GM18507 (cell line): ENCODE data around the gene KIAA0232.

Experiments
- DNase-seq: peaks from one replicate; pipeline ENCODE4 v3.0.0; 2011; ENCODE audit warnings: low read depth; ENCODE audit not compliant: insufficient read length; ENCODE audit errors: extremely low spot score
- FAIRE-seq: peaks from 2 replicates; lab custom pipeline; 2011; peaks lifted over from hg19 to GRCh38; lab: Jason Lieb, UNC

KIAA0232 gene

GRCh38 chr4:6868386-6868785, 85.9 kb downstream of the KIAA0232 start:
- no peak for FAIRE-seq

DNA sequence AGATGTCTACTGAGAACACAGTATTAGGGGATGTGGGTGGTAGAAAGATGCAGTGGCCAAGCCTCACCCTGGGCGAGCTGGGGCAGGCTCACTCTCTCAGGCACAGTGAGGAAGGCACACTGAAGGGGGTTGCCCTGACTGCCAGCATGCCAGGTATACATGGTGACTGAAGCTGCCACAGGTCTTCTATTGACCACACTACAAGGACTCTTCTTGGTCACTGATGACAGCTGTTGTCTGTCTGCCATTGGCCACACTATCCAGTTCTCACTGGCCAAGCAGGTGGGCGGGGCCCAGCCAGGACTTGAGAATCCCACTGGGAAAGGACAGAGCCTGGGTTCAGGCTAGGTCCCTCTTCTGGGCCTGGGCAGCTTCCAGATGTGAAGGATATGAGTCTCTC, 87.4 kb downstream of the KIAA0232 start:
- DNase-seq: no peak
- FAIRE-seq: no peak

More at GRCh38 chr4:6868386-6868785, 85.9 kb downstream of the KIAA0232 start:
- DNase-seq: no peak

GRCh38 chr4:6873291-6873690, 90.8 kb downstream of the KIAA0232 start:
- FAIRE-seq: no peak

DNA sequence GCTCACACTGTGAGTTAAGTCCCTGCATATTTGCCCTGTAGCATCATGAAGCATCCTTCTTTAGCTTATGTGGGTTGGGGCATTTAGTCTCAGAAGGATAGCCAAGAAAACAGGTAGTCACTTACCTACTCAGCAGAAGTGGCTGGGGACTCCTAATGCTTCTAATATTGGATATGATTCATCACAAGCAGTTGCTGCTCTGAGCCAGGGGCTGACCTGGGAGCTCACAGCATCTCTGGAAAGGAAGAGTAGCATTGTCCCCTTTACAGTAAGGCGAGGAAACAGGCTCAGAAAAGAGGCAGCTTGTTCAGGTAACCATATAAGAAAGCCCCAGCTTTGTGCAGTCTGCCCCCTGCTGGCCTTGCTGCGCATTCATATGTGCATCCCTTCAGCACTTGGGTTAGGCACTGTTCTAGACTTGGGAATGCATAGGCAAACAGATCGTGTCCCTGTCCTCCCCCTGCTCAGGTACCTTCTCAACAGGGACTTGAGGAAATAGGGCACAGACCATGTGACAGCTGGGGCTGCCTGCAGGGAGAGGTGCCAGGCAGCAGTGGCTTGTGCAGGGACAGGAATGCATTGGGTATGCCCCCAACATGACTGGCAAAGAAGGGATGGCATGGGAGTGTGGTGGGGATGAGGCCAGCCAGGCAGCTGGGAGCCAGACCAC, 91.4 kb downstream of the KIAA0232 start:
- peak; percentile 38 for DNase-seq
- FAIRE-seq: peak; percentile 83

More at GRCh38 chr4:6873291-6873690, 90.8 kb downstream of the KIAA0232 start:
- no peak for DNase-seq

- no peak for DNase-seq
- no peak for FAIRE-seq
Observed at GRCh38 chr4:6874981-6875380, 92.5 kb downstream of the KIAA0232 start.

- no peak for FAIRE-seq
- DNase-seq: no peak
Observed at GRCh38 chr4:6875431-6875831, 92.9 kb downstream of the KIAA0232 start.

DNA sequence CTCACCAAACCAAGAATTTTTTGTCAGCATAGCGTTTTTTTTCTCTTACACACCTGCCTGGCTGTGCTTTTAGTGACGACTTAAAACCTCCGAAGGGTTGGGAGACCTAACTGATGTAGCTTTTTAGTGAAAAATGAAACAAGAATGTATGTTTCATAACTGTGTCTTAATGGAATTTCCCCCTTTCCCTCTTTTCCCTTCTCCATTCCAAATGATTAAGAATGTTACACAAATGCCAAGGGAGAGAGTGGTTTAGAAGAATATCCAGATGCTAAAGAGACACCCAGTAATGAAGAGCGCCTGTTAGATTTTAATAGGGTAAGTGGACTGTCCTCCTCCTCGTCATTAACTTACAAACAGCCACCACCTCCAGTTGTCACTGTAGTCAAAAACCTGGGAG, 93.9 kb downstream of the KIAA0232 start:
- no peak for DNase-seq
- FAIRE-seq: no peak

DNA sequence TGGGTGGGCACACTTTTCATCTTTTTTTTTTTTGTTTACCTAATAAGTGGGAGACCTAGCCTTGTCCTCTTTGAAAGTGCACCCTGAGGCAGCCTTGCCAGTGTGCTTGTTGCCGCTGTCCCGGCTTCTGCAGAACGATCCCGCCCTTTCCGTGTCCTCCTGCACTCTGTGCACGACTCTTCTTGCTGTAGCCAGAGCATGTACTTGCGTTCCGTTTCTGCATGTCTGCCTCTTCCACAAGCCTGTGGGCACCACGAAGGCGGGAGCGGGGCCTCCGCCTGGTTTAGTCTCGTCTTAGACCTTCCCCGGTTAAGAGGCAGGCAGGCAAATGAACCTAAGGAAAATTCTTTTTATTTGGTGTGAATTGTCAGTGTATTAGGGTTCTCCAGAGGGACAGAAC, 94.5 kb downstream of the KIAA0232 start:
- DNase-seq (no peak), FAIRE-seq (no peak)

DNA sequence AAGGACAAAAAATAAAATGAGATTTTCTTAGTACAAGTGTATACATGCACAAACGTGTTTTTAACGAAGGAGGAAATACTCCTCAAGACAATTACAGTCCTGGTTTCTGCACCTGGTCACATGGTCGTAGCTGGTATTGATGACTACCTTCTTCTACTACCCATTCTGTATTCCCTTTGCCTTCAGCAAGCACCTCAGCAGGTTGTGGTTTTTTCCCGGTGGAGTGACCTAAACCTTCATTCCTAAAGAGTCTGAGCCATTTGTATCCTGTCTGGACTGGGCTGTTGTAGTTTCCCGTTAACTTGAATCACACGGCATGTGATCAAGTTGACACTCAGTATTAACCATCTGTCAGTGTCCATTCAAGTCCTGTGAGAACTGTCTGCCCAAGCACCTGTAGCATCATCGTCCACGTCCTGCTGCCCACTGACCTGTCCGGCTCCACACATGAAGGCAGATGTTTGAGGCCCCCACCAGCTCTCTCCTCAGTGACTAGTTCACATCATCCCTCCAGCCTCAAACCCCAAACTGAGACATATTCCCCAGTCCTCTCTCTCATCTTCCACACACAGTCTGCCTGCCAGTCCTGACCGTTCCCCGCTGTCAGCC, 96.0 kb downstream of the KIAA0232 start:
- FAIRE-seq (no peak), DNase-seq (no peak)

GRCh38 chr4:6880691-6881090, 98.2 kb downstream of the KIAA0232 start:
- no peak for FAIRE-seq
- no peak for DNase-seq

- DNase-seq (no peak), FAIRE-seq (no peak)
Observed at GRCh38 chr4:6881908-6882307, 99.4 kb downstream of the KIAA0232 start.

GRCh38 chr4:6884341-6884870, 101.9 kb downstream of the KIAA0232 start:
- DNase-seq (no peak), FAIRE-seq (no peak)

GRCh38 chr4:6885953-6886557, 103.5 kb downstream of the KIAA0232 start:
- peak; percentile 79 for FAIRE-seq
- no peak for DNase-seq

DNA sequence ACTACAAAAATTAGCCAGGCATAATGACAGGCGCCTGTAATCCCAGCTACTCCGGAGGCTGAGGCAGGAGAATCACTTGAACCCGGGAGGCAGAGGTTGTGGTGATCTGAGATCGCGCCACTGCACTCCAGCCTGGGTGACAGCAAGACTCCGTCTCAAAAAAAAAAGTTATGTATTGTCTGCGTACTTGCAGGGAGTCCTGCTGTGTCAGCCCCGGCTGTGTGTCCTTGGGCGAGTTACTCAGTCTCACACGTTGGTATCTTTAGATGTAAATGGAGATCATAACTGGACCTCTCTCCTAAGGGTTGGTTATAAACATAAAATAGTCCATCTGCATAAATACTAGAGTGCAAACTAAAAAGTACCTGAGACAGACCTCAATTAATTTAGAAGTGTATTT, 104.4 kb downstream of the KIAA0232 start:
- DNase-seq: no peak
- no peak for FAIRE-seq

- no peak for FAIRE-seq
- no peak for DNase-seq
Observed at GRCh38 chr4:6887591-6888371, 105.3 kb downstream of the KIAA0232 start.

DNA sequence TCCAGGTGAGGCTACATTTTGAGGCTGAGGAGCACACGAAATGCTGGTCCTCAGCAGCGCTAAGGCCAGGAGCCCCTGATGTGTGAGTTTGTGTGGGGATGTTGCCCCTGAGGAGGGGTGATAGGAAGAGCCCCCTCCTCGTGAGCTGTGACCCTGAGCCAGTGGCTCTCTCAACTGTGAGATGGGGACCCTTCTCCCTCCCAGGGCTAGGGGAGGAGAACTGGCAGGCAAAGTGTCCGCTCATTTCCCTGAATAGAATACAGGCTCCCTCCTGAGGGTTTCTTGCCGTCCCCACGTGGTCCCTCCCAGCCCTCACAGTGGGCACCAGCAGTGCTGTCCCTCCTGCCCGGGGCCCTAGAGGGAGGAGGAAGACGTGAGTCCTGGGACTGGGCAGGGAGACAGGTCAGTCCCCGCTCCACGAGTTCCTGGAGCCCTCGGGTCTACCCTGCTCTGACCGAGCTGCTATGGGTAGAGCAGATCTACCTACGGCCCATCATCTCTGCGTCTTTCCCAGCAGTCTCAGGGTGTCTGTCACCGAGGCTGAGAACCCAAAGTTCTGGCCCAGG, 106.1 kb downstream of the KIAA0232 start:
- DNase-seq (no peak), FAIRE-seq (no peak)

DNA sequence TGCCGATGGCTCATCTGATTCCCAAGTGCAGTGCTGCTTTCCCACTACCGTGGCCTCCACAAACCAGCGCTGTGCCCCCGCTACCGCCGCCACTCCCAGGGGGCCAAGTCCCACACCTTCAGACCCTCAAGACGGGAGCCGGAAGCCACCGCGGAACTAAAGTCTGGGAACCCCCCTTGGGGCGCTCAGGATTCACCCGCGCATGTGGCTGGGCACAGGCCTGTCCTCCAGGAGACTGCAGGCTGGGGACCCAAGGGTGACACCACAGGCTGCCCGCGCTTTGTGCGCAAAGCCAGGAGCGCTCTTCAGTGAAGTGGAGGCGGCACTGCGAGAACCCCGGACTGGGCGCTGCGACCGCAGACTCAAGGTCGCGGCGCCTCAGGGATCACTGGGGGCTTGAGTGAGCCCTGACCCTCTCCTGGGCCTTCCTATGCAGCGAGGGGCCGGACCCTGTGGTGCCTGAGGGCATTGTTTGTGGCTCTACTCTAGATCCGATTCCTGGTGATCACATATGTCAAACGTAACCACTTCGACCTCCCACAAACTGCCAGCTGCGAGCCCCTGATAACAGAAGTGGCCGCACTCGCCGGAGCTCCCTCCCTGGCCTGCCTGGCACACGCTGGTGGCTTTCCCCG, 106.7 kb downstream of the KIAA0232 start:
- DNase-seq: no peak
- FAIRE-seq: no peak

GRCh38 chr4:6889736-6890324, 107.3 kb downstream of the KIAA0232 start:
- FAIRE-seq (no peak), DNase-seq (no peak)

- DNase-seq: no peak
Observed at GRCh38 chr4:6890358-6890757, 107.8 kb downstream of the KIAA0232 start.

More at GRCh38 chr4:6890358-6890757, 107.8 kb downstream of the KIAA0232 start:
- no peak for FAIRE-seq
